ENCODE measurements around the gene ZDHHC8.
A peak's percentile ranks its signal among the peaks of the same experiment; 100 is the strongest.
"Not testable (repeated sequence)": the region's sequence is repeated elsewhere in the genome, so short reads cannot be mapped to it uniquely, and the experiment has no call there.

The ZDHHC8 gene

GRCh38 chr22:20145832-20146223 lies 14.2 kb downstream of the ZDHHC8 start:
- no peak for DNase-seq

GRCh38 chr22:20146777-20147176 lies 15.2 kb downstream of the ZDHHC8 start:
- DNase-seq = no peak

GRCh38 chr22:20147237-20147988 lies 15.8 kb downstream of the ZDHHC8 start:
- DNase-seq = no peak

GRCh38 chr22:20148414-20148813 lies 16.8 kb downstream of the ZDHHC8 start:
- no peak for DNase-seq

GRCh38 chr22:20149257-20150250 lies 17.9 kb downstream of the ZDHHC8 start:
- DNase-seq = no peak

- no peak for DNase-seq
Measured at GRCh38 chr22:20150381-20151275, 19.0 kb downstream of the ZDHHC8 start, which contains the start of gene CCDC188. TSS of gene CCDC188 (minus strand) at chr22:20151055. CDS start at chr22:20150986, 69 bp downstream.

- DNase-seq = no peak
Measured at GRCh38 chr22:20151276-20151588, 19.6 kb downstream of the ZDHHC8 start.

GRCh38 chr22:20152464-20152890 lies 20.9 kb downstream of the ZDHHC8 start:
- DNase-seq = no peak

- no peak for DNase-seq
Measured at GRCh38 chr22:20153945-20154344, 22.3 kb downstream of the ZDHHC8 start.

- DNase-seq = no peak
Measured at GRCh38 chr22:20154602-20155187, 23.1 kb downstream of the ZDHHC8 start.

- DNase-seq = peak; percentile 54
Measured at GRCh38 chr22:20155330-20156041, 23.9 kb downstream of the ZDHHC8 start.

GRCh38 chr22:20156042-20156389 lies 24.4 kb downstream of the ZDHHC8 start:
- no peak for DNase-seq

GRCh38 chr22:20156611-20157429 lies 25.2 kb downstream of the ZDHHC8 start:
- peak; percentile 9 for DNase-seq

GRCh38 chr22:20157430-20158183 lies 26.0 kb downstream of the ZDHHC8 start:
- DNase-seq = no peak

GRCh38 chr22:20158391-20159036 lies 26.9 kb downstream of the ZDHHC8 start:
- DNase-seq = no peak

GRCh38 chr22:20159076-20159475 lies 27.5 kb downstream of the ZDHHC8 start:
- DNase-seq = no peak

- not testable (repeated sequence) for DNase-seq
Measured at GRCh38 chr22:20159531-20159930, 27.9 kb downstream of the ZDHHC8 start.

- no peak for DNase-seq
Measured at GRCh38 chr22:20160041-20160440, 28.4 kb downstream of the ZDHHC8 start.

GRCh38 chr22:20164863-20165262 lies 33.3 kb downstream of the ZDHHC8 start:
- DNase-seq = no peak

GRCh38 chr22:20165421-20165820 lies 33.8 kb downstream of the ZDHHC8 start:
- DNase-seq = no peak

All from SHP77 treated with DMSO at 0.1 percent for 48 hours (cell line).